OCI-LY7 (cell line): ENCODE data around the gene REC8.

Experiments
- EZH2phosphoT487 ChIP-seq: fragments of 200-600 bp; sonication (generic); IDR thresholded peaks from 2 replicates; pipeline ENCODE4 v1.6.1; 2018; ENCODE audit warnings: low read depth, borderline replicate concordance, mild to moderate bottlenecking, mixed run types, antibody characterized with exemption, low read length, moderate library complexity, mixed read lengths
- TF ChIP-seq, protein P1 (sequence below): fragments of 200-600 bp; sonication (generic); conservative IDR thresholded peaks from 2 replicates; pipeline ENCODE4 v1.5.1; 2014; ENCODE audit warnings: mild to moderate bottlenecking, antibody characterized with exemption, low read length, moderate library complexity, mixed read lengths

DNA sequence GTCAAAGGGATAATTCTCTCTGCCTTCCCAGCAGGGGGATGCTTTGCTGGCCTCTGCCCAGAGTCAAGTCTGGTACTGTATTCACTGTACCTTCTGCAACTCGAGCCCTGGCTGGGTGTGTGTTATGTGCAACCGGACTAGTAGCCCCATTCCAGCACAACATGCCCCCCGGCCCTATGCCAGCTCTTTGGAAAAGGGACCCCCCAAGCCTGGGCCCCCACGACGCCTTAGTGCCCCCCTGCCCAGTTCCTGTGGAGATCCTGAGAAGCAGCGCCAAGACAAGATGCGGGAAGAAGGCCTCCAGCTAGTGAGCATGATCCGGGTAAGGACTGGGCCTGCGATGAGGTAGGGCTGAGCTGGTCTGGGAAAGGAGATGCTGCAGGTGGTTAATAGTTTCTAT lies 21.3 kb upstream of the REC8 start:
- TF ChIP-seq, protein P1, sequence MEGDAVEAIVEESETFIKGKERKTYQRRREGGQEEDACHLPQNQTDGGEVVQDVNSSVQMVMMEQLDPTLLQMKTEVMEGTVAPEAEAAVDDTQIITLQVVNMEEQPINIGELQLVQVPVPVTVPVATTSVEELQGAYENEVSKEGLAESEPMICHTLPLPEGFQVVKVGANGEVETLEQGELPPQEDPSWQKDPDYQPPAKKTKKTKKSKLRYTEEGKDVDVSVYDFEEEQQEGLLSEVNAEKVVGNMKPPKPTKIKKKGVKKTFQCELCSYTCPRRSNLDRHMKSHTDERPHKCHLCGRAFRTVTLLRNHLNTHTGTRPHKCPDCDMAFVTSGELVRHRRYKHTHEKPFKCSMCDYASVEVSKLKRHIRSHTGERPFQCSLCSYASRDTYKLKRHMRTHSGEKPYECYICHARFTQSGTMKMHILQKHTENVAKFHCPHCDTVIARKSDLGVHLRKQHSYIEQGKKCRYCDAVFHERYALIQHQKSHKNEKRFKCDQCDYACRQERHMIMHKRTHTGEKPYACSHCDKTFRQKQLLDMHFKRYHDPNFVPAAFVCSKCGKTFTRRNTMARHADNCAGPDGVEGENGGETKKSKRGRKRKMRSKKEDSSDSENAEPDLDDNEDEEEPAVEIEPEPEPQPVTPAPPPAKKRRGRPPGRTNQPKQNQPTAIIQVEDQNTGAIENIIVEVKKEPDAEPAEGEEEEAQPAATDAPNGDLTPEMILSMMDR: no peak
- TF ChIP-seq EZH2phosphoT487: no peak
